ENCODE data around the gene WAC. TPM values are rescaled to one million over a fixed set of nuclear protein-coding genes. Genes with fewer than 3 reads are reported as not detected.
A peak's percentile ranks its signal among the peaks of the same experiment; 100 is the strongest.

Gene WAC
- total and polyA plus RNA-seq, 9 of the 15 experiments (the other 6 are each of a cell fraction or from before 2014, with no cell fraction given): 24.8 to 123 (median 78.2) TPM

DNA sequence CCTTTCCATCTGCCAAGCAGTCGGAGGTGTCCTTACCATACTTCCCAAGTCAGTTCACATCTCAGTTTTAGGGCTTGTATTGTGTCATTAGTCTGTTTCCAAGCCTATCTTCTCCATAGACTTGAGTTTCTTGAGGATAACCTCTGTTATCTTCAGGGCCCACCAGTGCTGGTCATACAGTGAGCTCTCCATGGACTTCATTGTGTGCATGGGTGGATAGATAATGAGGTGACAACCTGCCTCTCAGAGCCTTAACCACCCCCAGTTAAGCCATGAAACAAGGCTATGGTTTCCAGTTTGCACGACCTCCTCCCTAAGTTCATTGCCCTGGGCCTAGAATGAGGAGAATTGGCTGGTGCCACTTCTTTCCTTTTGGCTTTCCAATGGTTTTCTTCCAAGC, 38.5 kb upstream of the WAC start (continued):
- TF ChIP-seq, protein P1, sequence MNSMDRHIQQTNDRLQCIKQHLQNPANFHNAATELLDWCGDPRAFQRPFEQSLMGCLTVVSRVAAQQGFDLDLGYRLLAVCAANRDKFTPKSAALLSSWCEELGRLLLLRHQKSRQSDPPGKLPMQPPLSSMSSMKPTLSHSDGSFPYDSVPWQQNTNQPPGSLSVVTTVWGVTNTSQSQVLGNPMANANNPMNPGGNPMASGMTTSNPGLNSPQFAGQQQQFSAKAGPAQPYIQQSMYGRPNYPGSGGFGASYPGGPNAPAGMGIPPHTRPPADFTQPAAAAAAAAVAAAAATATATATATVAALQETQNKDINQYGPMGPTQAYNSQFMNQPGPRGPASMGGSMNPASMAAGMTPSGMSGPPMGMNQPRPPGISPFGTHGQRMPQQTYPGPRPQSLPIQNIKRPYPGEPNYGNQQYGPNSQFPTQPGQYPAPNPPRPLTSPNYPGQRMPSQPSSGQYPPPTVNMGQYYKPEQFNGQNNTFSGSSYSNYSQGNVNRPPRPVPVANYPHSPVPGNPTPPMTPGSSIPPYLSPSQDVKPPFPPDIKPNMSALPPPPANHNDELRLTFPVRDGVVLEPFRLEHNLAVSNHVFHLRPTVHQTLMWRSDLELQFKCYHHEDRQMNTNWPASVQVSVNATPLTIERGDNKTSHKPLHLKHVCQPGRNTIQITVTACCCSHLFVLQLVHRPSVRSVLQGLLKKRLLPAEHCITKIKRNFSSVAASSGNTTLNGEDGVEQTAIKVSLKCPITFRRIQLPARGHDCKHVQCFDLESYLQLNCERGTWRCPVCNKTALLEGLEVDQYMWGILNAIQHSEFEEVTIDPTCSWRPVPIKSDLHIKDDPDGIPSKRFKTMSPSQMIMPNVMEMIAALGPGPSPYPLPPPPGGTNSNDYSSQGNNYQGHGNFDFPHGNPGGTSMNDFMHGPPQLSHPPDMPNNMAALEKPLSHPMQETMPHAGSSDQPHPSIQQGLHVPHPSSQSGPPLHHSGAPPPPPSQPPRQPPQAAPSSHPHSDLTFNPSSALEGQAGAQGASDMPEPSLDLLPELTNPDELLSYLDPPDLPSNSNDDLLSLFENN (IDR thresholded peaks at IDR 0.05; ENCODE audit: low read depth in 2 of 2, low read length in 2 of 2): peak in 1 of 2 experiments; percentile 90; a peak in 2 of 4 replicates
- TF ChIP-seq NRF1 (conservative IDR thresholded peaks at IDR 0.05 in 1 of 2, IDR thresholded peaks at IDR 0.05 in 1 of 2) (no peak), ZNF23 (CRISPR knock-in tag; IDR thresholded peaks at IDR 0.05) (no peak), ZNF398 (CRISPR knock-in tag; IDR thresholded peaks at IDR 0.05) (no peak), NEUROD1 (IDR thresholded peaks at IDR 0.05; ENCODE audit: borderline replicate concordance, low read depth, low read length, partially characterized antibody) (peak; percentile 61), NCOA1 (IDR thresholded peaks at IDR 0.05; ENCODE audit: low read depth) (peak; percentile 68; the same call in 1 of the 2 replicates), ZNF24 (IDR thresholded peaks at IDR 0.05) (peak; percentile 27; the same call in 1 of the 2 replicates), BHLHE40 (IDR thresholded peaks at IDR 0.05; ENCODE audit: low read length) (peak; percentile 58; the same call in 1 of the 2 replicates), ZNF174 (CRISPR knock-in tag; IDR thresholded peaks at IDR 0.05) (no peak), TCF3 (CRISPR knock-in tag; IDR thresholded peaks at IDR 0.05) (peak; percentile 99), STAT5B (CRISPR knock-in tag; IDR thresholded peaks at IDR 0.05) (no peak), PHB2 (IDR thresholded peaks at IDR 0.05; ENCODE audit: low read depth) (peak; percentile 88), ELF4 (CRISPR knock-in tag; IDR thresholded peaks at IDR 0.05) (peak; percentile 80; the same call in 1 of the 2 replicates), CREM (IDR thresholded peaks at IDR 0.05; ENCODE audit: low read depth) (peak; percentile 75), YY1 (IDR thresholded peaks at IDR 0.05; ENCODE audit: borderline replicate concordance in 1 of 3, control insufficient read depth in 1 of 3, extremely low read depth in 1 of 3, insufficient read depth in 3 of 3, insufficient read length in 1 of 3, insufficient replicate concordance in 2 of 3, low read depth in 1 of 3, low read length in 2 of 3) (peak in 1 of 3 experiments; percentile 49), FOSL1 (tag; conservative IDR thresholded peaks at IDR 0.05) (peak; percentile 70), SMARCA4 (IDR thresholded peaks at IDR 0.05) (peak; percentile 97), FOXP1 (CRISPR knock-in tag; IDR thresholded peaks at IDR 0.05) (no peak), EZH2 (IDR thresholded peaks at IDR 0.05; ENCODE audit: borderline replicate concordance, low read depth, low read length) (peak; percentile 73; the same call in 1 of the 2 replicates), FOXJ2 (tag; IDR thresholded peaks at IDR 0.05) (no peak)
- TF ChIP-seq, protein P2, sequence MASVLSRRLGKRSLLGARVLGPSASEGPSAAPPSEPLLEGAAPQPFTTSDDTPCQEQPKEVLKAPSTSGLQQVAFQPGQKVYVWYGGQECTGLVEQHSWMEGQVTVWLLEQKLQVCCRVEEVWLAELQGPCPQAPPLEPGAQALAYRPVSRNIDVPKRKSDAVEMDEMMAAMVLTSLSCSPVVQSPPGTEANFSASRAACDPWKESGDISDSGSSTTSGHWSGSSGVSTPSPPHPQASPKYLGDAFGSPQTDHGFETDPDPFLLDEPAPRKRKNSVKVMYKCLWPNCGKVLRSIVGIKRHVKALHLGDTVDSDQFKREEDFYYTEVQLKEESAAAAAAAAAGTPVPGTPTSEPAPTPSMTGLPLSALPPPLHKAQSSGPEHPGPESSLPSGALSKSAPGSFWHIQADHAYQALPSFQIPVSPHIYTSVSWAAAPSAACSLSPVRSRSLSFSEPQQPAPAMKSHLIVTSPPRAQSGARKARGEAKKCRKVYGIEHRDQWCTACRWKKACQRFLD (CRISPR knock-in tag; IDR thresholded peaks at IDR 0.05): peak; percentile 35; the same call in 1 of the 2 replicates
- TF ChIP-seq, protein P3, sequence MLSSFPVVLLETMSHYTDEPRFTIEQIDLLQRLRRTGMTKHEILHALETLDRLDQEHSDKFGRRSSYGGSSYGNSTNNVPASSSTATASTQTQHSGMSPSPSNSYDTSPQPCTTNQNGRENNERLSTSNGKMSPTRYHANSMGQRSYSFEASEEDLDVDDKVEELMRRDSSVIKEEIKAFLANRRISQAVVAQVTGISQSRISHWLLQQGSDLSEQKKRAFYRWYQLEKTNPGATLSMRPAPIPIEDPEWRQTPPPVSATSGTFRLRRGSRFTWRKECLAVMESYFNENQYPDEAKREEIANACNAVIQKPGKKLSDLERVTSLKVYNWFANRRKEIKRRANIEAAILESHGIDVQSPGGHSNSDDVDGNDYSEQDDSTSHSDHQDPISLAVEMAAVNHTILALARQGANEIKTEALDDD (IDR thresholded peaks at IDR 0.05): peak; percentile 100

All from K562 (cell line).